Frontal cortex (tissue), 4 donors: ENCODE data around the gene NEK1. TPM values are rescaled to one million over a fixed set of nuclear protein-coding genes. Genes with fewer than 3 reads are reported as not detected.
A peak's percentile ranks its signal among the peaks of the same experiment; 100 is the strongest.
"Not testable (repeated sequence)": the region's sequence is repeated elsewhere in the genome, so short reads cannot be mapped to it uniquely, and the experiment has no call there.

Source experiments
- DNase-seq, 2 donors: peaks; one replicate each; pipeline ENCODE4 v3.0.0; 2012; ENCODE audit warnings: low spot score in 2 of 2
- FAIRE-seq: peaks from 2 replicates; lab custom pipeline; 2012; peaks lifted over from hg19 to GRCh38; lab: Jason Lieb, UNC
- total RNA-seq: library from RNA; depleted of rRNA; stranded (reverse); fragments of >200 nt; gene quantifications from one replicate; pipeline ENCODE4 v1.2.3, GENCODE V29; 2014
- donor health status: control.
- donor health status: control.
- donor health status: control.

The NEK1 gene
- total RNA-seq, 1 donor from 2014 or later, result 28.1 TPM

DNA sequence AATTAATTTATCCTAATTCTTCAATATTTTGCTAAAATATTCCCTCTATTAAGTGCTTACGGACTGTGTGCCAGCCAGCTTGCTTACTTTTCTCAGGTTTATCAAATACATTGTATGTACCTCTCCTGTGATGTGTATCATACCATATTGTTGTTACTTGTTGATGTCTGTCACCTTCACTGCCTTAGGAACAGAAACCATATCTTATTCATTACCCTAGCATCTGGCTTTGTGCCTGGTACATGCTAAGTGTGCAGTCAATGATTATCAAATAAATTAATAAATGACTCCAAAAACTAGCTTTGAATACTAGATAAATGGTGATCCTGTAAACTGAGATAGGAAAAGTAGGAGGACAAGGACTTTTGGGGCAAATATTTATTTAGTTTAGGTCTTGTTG is 14.9 kb upstream of the NEK1 start:
- FAIRE-seq, result no peak
- DNase-seq, result no peak

DNA sequence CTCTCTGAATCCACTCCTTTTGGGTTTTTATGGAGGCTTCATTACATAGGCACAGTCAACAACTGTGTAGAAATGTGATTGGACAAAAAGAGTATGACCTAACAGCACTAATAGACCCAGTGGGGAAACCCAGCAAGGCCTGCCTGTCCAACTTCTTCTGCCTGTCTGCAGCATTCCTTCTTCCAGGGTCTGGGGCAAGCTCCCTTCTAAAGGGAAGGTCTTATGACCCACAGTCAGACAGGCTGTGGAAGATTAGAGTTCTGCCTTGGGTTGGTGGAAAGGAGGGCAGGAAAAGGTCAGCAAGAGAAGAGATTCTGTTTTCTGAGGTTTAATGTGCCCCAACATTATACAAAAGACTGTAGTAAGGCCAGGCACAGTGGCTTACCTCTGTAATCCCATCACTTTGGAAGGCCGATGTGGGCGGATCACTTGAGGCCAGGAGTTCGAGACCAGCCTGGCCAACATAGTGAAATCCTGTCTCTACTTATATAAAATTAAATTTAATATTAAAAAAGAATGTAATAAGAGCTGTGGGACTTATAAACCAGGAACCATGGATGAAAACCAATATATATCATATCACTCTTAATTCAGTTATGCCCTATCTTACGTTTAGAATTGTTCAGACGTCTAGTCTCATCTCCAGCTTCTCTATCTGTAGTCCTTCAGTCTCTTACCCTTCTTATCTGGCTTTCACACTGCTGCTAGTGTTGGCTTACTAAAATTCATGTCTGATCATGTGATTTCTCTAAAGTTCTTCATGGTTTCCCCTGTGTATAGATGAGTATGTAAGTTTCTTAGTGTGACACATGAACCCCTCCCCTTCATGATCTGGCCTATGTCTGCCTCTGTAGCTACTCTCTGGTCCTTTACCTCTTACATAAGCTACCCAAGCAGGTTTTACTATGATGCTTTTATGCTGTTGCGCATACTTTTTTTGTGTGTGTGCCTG is 14.2 kb upstream of the NEK1 start:
- FAIRE-seq (no peak), DNase-seq (no peak)

DNA sequence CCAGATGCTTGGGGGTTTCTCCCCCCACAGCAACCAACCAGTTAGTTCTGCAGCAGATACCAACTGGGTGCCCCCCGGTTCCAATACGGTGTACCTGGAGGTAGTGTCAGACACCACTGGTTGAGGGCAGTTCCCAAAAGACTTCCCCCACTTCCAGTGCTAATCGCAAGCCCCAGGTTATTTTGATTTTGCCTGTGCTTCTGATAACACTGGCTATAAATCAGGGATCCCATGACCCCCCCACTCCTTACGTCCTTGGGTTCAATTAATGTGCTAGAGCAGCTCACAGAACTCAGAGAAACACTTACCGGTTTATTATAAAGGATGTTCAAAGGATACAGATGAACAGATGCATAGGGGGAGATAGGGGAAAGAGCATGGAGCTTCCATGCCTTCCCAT is 13.5 kb upstream of the NEK1 start:
- no peak for DNase-seq
- FAIRE-seq, result no peak

DNA sequence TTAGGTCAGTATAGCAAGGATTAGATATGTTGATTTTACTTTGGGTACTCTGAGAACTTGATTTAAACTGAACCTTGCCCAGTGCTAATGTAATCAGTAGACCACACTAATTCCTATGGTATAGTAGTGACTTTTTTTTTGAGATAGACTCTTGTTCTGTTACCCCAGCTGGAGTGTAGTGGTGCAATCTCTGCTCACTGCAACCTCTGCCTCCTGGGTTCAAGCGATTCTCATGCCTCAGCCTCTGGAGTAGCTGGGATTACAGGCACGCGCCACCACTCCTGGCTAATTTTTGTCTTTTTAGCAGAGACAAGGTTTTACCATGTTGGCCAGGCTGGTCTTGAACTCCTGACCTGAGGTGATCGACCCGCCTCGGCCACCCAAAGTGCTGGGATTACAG is 11.6 kb upstream of the NEK1 start:
- DNase-seq, FAIRE-seq: not testable (repeated sequence)

DNA sequence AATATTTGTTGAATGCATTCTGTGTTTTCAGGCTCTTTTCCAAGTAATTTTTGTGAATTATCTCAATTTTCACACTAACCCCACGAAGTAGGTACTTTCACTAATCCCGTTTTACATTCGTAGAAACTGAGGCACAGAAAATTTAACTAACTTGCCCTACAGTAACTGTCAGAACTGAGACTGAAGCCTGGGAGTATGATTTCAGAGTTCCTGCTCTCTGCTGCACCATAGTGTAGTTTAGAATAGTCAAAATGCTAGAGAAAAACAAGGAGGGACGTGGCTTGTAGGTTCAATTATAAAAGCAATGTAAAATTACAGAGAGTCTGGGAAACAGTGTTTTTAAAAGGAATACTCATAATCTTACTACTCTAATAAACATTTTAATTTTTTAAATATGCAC is 10.2 kb upstream of the NEK1 start:
- no peak for FAIRE-seq
- no peak for DNase-seq

DNA sequence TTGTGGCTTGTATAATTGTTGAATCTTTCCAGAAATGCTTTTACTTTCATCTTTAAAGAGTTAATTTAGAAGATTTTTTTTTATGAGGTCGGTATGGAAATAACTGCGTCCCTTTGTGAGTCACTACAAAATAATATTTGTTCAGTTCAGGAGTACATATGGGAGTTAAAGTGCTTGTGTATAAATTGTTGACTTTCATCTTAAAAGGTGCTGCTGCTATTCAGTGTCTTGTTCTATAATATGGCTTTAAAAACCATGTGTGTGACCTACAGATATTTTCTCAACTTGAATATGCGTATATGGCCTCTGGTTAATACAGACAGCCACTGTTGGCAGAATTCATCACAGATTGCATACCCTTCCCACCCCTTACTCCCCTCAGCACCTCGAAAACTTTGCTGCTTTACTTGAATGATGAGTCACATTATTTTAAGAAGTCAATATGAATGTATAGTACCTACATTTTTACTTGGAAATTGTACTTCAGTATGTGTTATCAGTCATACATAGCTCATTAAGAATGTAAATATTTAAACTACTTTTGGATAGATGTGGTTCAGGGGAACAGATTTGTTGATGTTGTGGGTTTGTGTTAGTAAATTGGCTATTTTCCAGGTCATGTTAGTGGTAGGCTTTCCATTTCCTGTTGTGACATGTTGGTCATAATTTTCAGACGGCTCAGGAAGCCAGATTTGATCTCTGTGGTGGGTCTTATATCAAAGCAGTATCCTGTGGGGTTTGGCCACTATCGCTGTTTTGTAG is 9.5 kb upstream of the NEK1 start:
- FAIRE-seq (no peak), DNase-seq (no peak)

DNA sequence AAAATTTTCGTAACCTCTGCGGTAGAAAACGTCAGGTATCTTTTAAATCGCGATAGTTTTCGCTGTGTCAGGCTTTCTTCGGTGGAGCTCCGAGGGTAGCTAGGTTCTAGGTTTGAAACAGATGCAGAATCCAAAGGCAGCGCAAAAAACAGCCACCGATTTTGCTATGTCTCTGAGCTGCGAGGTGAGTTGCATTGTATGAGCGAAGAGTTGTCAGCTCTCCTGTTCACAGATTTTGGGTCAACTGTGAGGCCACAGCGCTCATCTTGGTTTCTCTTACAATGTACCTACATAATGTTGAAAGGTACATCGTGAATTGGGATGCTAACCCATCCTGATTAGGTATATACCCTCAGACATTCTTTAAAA is 8.5 kb upstream of the NEK1 start:
- FAIRE-seq, result no peak

DNA sequence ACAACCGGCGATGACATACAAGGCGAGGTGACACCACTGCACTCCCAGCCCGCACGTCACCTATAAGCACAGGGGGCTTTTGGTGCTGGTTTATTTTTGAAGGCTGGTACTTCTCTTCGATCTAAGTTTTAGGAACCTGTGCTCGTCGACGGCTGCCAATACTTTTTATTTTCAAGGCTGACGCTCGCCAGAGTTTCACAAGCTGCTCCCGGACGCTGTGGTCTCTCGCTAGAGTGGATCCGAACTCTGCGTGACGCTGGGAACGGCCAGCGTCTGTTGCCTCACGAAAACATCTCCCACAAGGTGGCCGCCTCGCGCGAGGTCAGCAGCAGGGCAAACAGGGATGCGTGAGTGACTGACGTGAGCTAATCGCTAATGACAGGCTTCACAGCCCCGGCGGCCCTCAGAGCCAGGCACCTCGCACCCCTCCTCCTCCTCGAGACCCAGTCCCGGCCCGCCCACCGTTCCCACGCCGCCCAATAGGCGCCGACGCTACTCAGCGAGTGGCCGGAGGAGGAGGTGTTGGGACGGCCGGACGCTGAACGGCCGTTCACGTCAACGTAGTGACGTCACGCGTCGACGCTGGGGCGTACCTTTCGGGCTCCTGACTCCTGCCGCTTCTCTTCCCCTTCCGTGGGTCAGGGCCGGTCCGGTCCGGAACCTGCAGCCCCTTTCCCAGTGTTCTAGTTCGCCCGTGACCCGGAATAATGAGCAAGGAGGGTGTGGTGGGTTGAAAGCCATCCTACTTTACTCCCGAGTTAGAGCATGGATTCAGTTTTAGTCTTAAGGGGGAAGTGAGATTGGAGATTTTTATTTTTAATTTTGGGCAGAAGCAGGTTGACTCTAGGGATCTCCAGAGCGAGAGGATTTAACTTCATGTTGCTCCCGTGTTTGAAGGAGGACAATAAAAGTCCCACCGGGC is 7.8 kb upstream of the NEK1 start, which contains the start of gene CLCN3:
Gene CLCN3, plus strand, starts transcription at position 621 of the 922 bp plus-strand sequence. CDS start 15,351 bp downstream, outside the sequence.
- peak; percentile 17 for FAIRE-seq
- DNase-seq, result peak; percentile 83 to 89

More for the DNA sequence above, 8.5 kb upstream of the NEK1 start:
- DNase-seq, result no peak

DNA sequence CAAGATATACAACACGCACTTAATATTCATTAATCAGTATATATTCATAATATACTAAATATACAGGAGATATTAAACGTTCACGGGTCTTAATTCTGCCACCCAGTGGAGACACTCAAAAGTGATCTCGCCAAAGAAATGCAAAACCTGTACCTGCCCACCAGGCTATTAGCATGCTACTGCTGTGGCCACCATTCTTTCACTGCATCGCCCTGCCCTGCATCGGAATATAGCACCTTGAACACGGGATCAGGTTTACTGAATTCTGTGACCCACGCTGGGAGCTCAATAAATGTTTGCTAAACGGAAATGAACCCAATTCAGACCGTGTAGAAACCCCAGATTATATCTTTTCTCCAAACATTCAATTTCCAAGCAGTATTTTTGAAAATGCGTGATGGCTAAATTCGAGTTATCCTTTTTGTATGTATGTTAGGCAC is 7.2 kb upstream of the NEK1 start:
- DNase-seq (no peak), FAIRE-seq (no peak)

DNA sequence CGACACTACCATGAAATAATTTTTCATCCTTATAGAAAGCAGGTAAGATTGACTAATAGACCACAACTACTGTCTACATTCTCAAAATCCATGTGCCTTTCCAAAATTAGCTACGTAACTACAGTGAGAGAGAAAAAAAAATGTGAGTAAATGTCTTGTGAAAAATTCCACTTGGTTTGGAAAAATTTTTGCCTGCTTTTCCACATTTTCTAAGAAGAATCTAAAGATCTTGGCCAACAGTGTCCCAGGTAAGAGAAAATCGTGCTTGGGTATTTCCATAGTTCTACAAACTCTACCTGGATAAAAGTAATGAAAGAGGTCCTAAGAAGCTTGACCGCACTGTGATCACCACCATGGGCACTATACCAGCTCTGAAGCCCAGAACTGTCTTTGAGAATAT is 6.6 kb upstream of the NEK1 start:
- no peak for FAIRE-seq
- DNase-seq, result no peak

DNA sequence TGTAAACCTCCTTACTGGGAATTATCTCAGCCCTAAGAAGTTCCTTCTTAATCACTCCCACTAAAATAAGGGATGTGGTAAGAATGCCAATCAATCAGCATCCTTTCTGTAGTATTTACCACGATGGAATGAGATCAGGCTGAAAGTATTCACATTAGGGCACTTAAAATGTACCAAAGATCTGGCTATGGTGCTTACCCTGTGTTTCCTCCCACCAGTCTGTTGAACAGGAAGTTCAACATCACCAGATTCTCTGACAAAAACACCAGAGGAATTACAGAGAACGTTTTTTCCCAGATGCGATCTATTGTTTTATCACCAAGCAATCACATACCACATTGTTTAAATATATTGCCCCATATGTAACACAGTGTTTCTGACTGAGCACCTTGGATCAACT is 5.9 kb upstream of the NEK1 start:
- no peak for DNase-seq
- FAIRE-seq, result no peak

DNA sequence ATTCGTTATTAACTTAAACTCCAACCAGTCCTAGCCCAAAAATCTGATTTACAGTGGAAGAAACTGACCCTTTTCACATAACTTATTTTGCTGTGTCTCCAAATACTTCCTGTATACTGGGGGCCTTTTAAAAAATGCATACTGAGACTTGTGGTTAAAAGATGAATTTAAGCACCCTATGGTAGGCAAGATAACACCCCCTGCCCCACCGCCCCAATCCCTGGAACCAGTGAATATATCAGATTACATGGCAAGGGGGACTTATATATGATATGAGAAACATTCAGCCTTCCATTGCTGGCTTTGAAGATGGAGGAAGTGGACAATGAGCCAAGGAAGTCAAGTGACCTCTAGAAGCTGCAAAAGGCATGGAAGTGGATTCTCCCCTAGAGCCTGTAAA is 4.9 kb upstream of the NEK1 start:
- no peak for FAIRE-seq
- DNase-seq, result no peak

DNA sequence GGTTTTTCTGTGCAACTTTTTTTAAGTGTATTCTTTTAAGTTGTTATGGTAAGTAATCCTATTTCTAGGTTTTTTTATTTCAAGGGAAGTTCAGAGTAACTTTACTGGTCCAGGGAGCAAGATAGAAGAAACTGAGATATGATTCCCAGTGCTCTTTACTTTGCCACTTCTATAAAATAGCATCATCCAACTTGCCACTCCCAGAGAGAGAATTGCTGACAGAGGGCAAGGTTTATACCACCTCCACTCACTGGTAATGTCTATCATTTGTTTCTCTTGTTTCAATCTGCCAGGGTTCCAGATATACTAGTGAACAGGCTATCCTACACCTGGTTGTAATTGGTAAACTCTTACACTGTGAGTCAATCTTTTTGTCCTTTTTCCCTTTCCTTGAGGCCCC is 4.5 kb upstream of the NEK1 start:
- DNase-seq (no peak), FAIRE-seq (no peak)

DNA sequence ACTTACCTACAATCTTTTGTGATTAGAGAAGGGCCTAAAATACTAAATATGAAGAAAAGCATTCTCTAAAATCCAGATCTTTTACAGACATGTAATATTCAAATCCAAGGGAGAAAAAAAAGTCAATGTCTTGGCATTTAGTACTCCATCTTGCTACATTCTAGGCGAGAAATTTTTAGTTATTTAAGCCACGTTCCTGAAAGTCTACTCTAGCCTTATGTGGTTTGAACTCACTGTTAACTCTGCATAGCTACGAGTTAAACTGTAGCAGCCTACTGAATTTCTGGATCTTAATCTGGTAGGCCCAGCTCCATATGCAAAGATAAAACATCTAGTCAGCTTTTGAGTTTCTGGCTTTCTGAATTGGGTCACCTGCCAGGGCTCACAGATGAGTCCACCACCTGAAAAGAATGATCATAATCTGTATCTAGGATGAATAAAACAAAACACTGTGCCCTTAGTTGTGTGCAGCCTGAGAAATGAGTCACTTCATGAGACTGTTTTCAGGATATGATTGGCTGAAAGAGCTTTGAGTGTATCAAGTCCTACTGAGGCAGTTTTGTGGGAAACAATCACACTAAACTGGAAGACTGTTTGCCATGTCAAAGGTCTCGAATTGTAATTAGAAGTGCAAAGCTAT is 3.2 kb upstream of the NEK1 start:
- no peak for FAIRE-seq
- DNase-seq, result no peak

DNA sequence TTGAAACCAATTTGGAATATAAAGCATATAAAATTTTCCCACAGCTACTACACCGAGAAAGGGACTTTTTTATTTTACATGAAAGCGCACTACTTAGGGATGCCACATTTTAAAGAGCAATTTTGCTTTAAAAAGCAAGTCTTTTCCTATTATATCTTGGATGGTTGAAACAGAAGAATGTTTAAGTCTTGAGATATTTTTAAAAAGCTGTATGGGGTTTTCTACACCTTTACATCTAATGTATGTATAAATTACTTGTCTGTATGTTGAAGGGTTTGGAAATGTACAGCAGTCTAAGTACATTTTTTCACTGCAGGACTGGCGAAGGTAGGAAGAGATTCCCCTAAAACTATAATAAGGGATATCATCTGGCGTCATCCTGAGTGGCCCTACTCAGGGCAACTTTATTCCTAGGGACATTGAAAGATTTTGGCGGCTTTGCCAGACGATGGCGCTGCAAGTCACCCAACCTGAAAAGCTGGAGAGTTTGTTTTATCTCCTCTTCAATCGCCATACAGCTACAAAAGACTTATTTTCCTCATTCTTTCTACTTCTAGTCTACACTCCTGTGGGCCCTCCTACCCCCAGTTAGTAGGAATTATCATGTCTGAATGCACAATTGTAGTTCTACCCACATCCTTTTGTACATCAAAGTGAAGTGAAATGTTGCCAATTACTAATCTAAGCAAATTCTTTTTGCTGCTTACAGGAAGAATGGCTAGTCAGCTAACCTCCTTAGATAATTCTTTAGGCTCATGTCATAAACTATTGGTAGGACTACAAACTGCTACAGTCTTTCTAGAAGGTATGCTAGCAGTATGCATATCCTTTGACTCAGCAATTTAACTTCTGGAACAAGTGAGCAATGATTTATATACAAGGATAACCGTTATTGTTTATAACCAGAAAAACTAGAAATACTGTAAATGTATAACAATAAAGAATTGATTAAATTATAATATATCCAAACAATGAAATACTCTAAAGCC is 782 bp upstream of the NEK1 start:
- FAIRE-seq, result no peak
- peak; percentile 44 to 58 for DNase-seq

DNA sequence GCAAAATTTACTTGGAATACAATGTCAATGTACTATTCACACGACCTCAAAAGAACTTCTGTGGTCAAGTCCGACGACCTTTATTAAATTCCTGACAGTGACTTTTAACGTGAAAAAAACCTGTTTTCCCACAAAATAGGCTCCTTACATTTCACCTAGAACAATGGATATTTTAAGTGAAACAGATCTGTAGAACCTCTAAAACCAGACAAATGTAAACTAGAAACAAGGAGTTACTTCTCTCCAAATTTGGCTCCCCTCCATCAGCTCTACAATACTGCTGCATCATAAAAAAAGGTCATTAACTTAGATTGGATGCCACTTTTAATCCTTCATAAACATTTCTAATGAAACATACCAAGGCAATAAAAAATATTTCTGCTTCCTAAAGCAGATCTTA is 1.2 kb downstream of the NEK1 start:
- DNase-seq (no peak), FAIRE-seq (no peak)

DNA sequence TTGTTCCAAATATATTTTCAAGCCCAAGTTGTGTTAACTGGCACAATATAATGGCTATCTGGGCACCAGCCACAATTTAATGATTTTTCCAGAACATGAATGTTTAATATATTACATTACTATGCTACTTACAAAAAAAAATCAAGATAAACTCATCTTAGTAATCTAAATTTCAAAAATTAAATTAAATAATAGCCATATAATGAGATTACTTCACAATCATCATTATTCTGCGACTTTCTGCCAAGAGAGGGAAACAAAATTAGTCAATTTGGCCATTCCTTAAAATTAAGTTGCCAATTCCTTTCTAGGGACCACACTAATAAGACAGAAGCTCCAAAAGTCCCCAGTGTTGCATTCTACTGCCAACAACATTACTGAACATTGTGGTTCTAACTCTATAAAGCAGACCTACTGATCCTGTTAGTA is 7.5 kb downstream of the NEK1 start:
- DNase-seq, result no peak

More for the DNA sequence above, 7.5 kb downstream of the NEK1 start:
- no peak for FAIRE-seq
